SK-N-SH treated with all-trans-retinoic acid at 6 μM for 48 hours (cell line): Measurements from ENCODE around the gene ZNF76.

Experiments used
- BACH2 ChIP-seq: fragments of 250-450 bp; sonication (Bioruptor Pico); IDR thresholded peaks from 2 replicates; pipeline ENCODE4 v1.9.0; 2021; ENCODE audit warnings: mild to moderate bottlenecking, borderline replicate concordance
- CREB5 ChIP-seq: fragments of 250-450 bp; sonication (Bioruptor Pico); IDR thresholded peaks from 2 replicates; pipeline ENCODE4 v1.5.1; 2020; ENCODE audit warnings: low read depth, mild to moderate bottlenecking, moderate library complexity
- CSRNP3 ChIP-seq: fragments of 250-450 bp; sonication (Bioruptor Pico); IDR thresholded peaks from 2 replicates; pipeline ENCODE4 v1.5.1; 2021; ENCODE audit warnings: mild to moderate bottlenecking, moderate library complexity
- OSR1 ChIP-seq: fragments of 250-450 bp; sonication (Bioruptor Pico); IDR thresholded peaks from 2 replicates; pipeline ENCODE4 v1.8.0; 2022; ENCODE audit warnings: moderate library complexity, mild to moderate bottlenecking, inconsistent platforms
- PATZ1 ChIP-seq: fragments of 250-450 bp; sonication (Bioruptor Pico); IDR thresholded peaks from 2 replicates; pipeline ENCODE4 v1.8.0; 2020; ENCODE audit warnings: mild to moderate bottlenecking, moderate library complexity, borderline replicate concordance
- POU6F1 ChIP-seq: fragments of 250-450 bp; sonication (Bioruptor Pico); IDR thresholded peaks from 2 replicates; pipeline ENCODE4 v1.8.0; 2021; ENCODE audit warnings: low read depth, mild to moderate bottlenecking, moderate library complexity, borderline replicate concordance
- PPARA ChIP-seq: fragments of 250-450 bp; sonication (Bioruptor Pico); IDR thresholded peaks from 2 replicates; pipeline ENCODE4 v1.5.0; 2020; ENCODE audit warnings: mild to moderate bottlenecking, borderline replicate concordance
- RARB ChIP-seq: fragments of 250-450 bp; sonication (Bioruptor Pico); IDR thresholded peaks from 2 replicates; pipeline ENCODE4 v1.8.0; 2021; ENCODE audit warnings: mild to moderate bottlenecking, moderate library complexity
- SNAI2 ChIP-seq: fragments of 250-450 bp; sonication (Bioruptor Pico); IDR thresholded peaks from 2 replicates; pipeline ENCODE4 v1.5.0; 2020; ENCODE audit warnings: mild to moderate bottlenecking, moderate library complexity
- TOX ChIP-seq: fragments of 250-450 bp; sonication (Bioruptor Pico); IDR thresholded peaks from 2 replicates; pipeline ENCODE4 v1.8.0; 2021; ENCODE audit warnings: mild to moderate bottlenecking, moderate library complexity, borderline replicate concordance
- TSHZ2 ChIP-seq: fragments of 250-450 bp; sonication (Bioruptor Pico); IDR thresholded peaks from 2 replicates; pipeline ENCODE4 v1.5.0; 2020; ENCODE audit warnings: mild to moderate bottlenecking, moderate library complexity
- ZFP3 ChIP-seq: fragments of 250-450 bp; sonication (Bioruptor Pico); IDR thresholded peaks from 2 replicates; pipeline ENCODE4 v1.5.0; 2020; ENCODE audit warnings: mild to moderate bottlenecking, moderate library complexity
- ZNF8 ChIP-seq: fragments of 450-650 bp; formaldehyde crosslinking; IDR thresholded peaks from 2 replicates; pipeline ENCODE4 v1.5.0; 2020; ENCODE audit warnings: mild to moderate bottlenecking, moderate library complexity

GRCh38 chr6:35231563-35231962 is 28.0 kb upstream of the ZNF76 start:
- TF ChIP-seq ZNF8 (CRISPR knock-in tag) (no peak), ZFP3 (CRISPR knock-in tag) (no peak), PPARA (no peak), RARB (CRISPR knock-in tag) (no peak), BACH2 (CRISPR knock-in tag) (no peak), POU6F1 (CRISPR knock-in tag) (no peak), PATZ1 (no peak), CREB5 (CRISPR knock-in tag) (no peak), OSR1 (no peak), TOX (CRISPR knock-in tag) (no peak), TSHZ2 (no peak), SNAI2 (no peak), CSRNP3 (CRISPR knock-in tag) (no peak)
